Measurements from ENCODE around the gene GCGR. TPM values are rescaled to one million over a fixed set of nuclear protein-coding genes. Genes with fewer than 3 reads are reported as not detected.
A peak's percentile ranks its signal among the peaks of the same experiment; 100 is the strongest.

Gene GCGR
- total and polyA plus RNA-seq, 2 of the 13 experiments (the other 11 are each of a cell fraction or from before 2014, with no cell fraction given), result 0.04 to 0.13 TPM

DNA sequence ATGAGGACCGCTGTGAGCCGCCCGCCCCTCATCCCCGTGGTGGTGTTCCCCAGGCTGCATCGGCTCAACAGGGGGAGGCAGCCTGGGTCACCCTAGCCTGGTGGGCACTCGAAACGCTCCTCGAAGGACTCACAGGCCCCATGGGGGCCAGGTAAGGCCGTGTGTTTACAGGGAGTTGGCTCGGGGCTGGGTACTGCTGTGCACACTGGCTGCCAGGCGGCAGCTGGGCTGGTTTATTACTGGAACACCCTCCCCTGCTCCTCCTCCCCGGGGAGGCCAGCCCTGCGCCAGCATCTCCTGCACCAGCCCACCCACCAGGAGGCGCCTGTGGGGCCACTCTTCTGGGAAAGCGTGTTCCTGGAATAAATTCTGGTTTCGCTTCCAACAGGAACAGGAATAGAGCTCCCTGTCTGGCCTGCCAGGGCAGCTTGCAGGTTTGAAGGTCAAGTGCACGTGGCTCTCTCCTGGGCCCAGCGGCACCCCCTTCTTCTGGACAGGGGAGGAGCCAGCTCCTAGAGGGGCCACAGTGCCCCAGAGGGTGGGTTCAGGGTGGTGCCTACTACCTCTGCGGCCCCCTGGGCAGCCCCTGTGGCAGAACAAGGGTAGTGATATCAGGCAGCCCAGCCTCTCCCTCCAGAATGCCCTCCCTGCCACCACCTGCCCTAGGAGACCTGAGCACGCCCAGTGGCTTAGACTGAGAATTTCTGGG is 17.8 kb downstream of the GCGR start (continued):
- TF ChIP-seq, protein P1, sequence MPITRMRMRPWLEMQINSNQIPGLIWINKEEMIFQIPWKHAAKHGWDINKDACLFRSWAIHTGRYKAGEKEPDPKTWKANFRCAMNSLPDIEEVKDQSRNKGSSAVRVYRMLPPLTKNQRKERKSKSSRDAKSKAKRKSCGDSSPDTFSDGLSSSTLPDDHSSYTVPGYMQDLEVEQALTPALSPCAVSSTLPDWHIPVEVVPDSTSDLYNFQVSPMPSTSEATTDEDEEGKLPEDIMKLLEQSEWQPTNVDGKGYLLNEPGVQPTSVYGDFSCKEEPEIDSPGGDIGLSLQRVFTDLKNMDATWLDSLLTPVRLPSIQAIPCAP (CRISPR knock-in tag; IDR thresholded peaks at IDR 0.05; ENCODE audit: low read depth), result no peak
- TF ChIP-seq ZNF709 (CRISPR knock-in tag; IDR thresholded peaks at IDR 0.05), result no peak
- TF ChIP-seq RBM22 (optimal IDR thresholded peaks at IDR 0.05; ENCODE audit: low read length), result peak; percentile 70
- no peak for TF ChIP-seq KAT2B (IDR thresholded peaks at IDR 0.05; ENCODE audit: borderline replicate concordance, low read depth, low read length)
- no peak for TF ChIP-seq ZNF317 (CRISPR knock-in tag; IDR thresholded peaks at IDR 0.05)
- TF ChIP-seq, protein P2, sequence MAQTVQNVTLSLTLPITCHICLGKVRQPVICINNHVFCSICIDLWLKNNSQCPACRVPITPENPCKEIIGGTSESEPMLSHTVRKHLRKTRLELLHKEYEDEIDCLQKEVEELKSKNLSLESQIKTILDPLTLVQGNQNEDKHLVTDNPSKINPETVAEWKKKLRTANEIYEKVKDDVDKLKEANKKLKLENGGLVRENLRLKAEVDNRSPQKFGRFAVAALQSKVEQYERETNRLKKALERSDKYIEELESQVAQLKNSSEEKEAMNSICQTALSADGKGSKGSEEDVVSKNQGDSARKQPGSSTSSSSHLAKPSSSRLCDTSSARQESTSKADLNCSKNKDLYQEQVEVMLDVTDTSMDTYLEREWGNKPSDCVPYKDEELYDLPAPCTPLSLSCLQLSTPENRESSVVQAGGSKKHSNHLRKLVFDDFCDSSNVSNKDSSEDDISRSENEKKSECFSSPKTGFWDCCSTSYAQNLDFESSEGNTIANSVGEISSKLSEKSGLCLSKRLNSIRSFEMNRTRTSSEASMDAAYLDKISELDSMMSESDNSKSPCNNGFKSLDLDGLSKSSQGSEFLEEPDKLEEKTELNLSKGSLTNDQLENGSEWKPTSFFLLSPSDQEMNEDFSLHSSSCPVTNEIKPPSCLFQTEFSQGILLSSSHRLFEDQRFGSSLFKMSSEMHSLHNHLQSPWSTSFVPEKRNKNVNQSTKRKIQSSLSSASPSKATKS (CRISPR knock-in tag; IDR thresholded peaks at IDR 0.05), result no peak
- TF ChIP-seq SIX1 (CRISPR knock-in tag; IDR thresholded peaks at IDR 0.05; ENCODE audit: borderline replicate concordance), result 0 out of 2 replicates have a peak, but pooled peaks have one; percentile 10
- no peak for TF ChIP-seq ZNF530 (CRISPR knock-in tag; IDR thresholded peaks at IDR 0.05; ENCODE audit: low read depth)
- TF ChIP-seq, protein P3, sequence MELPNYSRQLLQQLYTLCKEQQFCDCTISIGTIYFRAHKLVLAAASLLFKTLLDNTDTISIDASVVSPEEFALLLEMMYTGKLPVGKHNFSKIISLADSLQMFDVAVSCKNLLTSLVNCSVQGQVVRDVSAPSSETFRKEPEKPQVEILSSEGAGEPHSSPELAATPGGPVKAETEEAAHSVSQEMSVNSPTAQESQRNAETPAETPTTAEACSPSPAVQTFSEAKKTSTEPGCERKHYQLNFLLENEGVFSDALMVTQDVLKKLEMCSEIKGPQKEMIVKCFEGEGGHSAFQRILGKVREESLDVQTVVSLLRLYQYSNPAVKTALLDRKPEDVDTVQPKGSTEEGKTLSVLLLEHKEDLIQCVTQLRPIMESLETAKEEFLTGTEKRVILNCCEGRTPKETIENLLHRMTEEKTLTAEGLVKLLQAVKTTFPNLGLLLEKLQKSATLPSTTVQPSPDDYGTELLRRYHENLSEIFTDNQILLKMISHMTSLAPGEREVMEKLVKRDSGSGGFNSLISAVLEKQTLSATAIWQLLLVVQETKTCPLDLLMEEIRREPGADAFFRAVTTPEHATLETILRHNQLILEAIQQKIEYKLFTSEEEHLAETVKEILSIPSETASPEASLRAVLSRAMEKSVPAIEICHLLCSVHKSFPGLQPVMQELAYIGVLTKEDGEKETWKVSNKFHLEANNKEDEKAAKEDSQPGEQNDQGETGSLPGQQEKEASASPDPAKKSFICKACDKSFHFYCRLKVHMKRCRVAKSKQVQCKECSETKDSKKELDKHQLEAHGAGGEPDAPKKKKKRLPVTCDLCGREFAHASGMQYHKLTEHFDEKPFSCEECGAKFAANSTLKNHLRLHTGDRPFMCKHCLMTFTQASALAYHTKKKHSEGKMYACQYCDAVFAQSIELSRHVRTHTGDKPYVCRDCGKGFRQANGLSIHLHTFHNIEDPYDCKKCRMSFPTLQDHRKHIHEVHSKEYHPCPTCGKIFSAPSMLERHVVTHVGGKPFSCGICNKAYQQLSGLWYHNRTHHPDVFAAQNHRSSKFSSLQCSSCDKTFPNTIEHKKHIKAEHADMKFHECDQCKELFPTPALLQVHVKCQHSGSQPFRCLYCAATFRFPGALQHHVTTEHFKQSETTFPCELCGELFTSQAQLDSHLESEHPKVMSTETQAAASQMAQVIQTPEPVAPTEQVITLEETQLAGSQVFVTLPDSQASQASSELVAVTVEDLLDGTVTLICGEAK (IDR thresholded peaks at IDR 0.05), result no peak
- TF ChIP-seq, protein P3 (CRISPR knock-in tag; IDR thresholded peaks at IDR 0.05), result peak; percentile 60; the same call in 1 of the 2 replicates
- TF ChIP-seq, protein P4, sequence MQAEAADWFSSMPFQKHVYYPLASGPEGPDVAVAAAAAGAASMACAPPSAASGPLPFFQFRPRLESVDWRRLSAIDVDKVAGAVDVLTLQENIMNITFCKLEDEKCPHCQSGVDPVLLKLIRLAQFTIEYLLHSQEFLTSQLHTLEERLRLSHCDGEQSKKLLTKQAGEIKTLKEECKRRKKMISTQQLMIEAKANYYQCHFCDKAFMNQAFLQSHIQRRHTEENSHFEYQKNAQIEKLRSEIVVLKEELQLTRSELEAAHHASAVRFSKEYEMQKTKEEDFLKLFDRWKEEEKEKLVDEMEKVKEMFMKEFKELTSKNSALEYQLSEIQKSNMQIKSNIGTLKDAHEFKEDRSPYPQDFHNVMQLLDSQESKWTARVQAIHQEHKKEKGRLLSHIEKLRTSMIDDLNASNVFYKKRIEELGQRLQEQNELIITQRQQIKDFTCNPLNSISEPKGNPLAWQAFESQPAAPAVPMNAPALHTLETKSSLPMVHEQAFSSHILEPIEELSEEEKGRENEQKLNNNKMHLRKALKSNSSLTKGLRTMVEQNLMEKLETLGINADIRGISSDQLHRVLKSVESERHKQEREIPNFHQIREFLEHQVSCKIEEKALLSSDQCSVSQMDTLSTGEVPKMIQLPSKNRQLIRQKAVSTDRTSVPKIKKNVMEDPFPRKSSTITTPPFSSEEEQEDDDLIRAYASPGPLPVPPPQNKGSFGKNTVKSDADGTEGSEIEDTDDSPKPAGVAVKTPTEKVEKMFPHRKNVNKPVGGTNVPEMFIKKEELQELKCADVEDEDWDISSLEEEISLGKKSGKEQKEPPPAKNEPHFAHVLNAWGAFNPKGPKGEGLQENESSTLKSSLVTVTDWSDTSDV (CRISPR knock-in tag; IDR thresholded peaks at IDR 0.05), result 0 out of 2 replicates have a peak, but pooled peaks have one; percentile 10
- TF ChIP-seq HOXA7 (CRISPR knock-in tag; IDR thresholded peaks at IDR 0.05), result no peak

Data from HepG2 (cell line).